DMS53 (cell line): ENCODE data around the gene BTLA.
"Not testable (repeated sequence)": the region's sequence is repeated elsewhere in the genome, so short reads cannot be mapped to it uniquely, and the experiment has no call there.

ENCODE experiments used
- DNase-seq: peaks from one replicate; lab custom pipeline; 2025; lab: John Stamatoyannopoulos, UW

BTLA gene

DNA sequence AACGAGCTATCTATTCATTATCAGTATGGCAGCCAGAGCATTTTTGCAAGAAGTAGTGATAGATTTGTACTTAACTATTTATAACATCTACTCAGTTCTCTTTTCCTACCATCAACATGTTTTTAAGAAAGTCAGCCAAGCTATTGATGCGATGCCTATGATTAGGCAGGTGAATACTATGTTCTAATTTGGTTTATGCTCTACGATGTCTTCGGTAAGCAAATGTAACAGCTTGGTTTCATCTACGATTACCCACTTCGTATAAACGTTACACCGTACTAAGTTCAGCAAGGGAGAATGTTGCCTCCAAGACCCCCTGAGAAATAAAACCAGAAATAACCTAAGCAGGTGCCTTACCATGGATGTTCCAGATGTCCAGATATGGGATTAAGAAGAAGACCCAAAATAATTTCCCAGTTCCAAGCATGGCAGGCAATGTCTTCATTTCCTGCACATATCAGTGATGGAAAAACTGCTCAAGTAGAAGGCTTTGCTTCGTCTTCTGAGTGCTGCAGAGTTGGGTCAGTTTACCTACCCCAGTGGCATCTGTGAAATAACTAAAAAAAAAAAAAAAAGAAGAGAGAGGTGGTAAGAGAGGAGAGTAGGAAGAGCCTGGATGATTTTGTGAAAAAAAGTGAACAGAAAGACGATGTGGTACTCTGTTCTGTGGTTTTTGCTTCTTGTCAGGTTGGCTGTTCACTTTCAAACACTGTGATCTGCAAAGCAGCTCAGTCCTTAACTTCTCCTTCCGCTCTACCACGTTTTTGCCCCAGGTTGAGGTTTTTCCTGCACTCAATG is at the start of gene BTLA:
Gene BTLA (minus strand): TSS at position 559 of the 798 bp plus-strand sequence. CDS start 114 bp downstream, at position 445.
- DNase-seq, result no peak

GRCh38 chr3:112546216-112546759 is 47.0 kb upstream of the BTLA start:
- DNase-seq, result no peak

DNA sequence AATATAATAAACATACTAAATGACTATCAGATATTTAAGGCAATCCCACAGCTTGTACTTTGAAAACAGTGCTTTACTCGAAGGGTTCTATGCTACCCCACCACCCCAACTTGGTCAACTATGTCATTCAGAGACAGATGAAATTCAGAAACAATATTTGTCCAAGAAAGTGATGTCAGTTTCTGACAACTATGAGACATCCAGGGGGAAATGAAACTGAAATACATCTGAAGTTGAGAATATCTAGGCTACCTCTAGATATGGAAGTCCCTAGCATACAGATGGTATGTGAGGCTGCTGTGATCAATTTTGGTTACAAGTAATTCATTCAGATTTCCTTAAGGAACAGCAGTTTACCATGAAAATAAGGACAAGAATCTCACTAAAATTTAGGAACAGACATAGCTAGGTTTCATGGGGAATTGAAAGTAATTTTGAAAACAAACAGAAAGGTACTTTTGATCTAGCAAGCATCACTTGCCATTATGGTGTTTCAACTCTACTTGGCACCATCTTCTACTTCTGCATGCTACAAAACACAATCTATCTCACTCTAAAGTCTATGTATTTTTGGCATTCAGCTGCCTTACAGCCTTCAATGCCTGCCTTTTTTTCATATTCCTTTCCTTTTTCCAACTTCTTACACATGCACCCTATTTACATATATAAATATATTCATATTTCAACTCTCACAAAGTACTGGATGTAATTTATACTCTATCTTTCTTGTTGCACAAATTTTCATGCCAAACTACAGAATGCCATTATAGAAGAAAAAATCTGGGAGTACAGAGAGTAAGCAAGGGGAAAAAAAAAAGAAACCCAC is 40.8 kb upstream of the BTLA start:
- no peak for DNase-seq

DNA sequence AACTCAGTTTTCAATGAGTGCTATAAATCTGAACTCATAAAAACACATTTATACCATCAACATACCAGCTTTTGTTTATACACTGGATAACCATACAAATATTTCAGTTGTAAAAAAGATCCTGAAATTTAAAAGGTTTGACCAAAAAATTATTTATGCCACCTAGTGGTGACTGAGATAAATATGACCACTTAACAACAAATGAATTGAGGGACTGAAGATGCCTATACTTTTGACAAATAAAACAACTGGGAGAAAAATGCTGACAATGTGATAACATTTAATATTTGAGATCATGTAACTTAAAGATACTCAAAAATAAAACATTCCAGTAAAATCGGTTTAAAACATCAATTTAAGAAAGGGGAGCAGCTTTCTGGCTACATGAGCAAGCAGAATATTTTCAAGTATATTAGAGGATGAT is 32.1 kb upstream of the BTLA start:
- DNase-seq, result peak; percentile 52

DNA sequence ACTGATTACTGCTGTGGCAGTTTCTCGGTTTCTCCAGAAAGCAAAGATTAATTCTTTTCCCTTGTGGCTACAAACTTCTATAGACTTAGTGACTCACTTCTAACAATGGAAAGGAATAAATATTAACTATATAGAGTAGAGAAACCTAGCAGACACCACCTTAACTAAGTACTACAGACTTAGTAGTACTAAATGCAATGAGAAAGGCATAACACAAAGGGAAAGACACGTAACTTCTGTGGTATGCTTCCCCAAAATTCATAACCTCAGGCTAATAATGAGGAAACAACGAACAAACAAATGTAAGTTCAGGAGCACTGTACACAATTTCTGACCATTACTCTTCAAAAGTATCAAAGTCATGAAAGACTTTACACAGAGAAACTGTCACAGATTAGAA is 31.3 kb upstream of the BTLA start:
- no peak for DNase-seq

GRCh38 chr3:112524127-112524526 is 24.9 kb upstream of the BTLA start:
- DNase-seq, result not testable (repeated sequence)

GRCh38 chr3:112519424-112520001 is 20.2 kb upstream of the BTLA start:
- DNase-seq, result peak; percentile 74

DNA sequence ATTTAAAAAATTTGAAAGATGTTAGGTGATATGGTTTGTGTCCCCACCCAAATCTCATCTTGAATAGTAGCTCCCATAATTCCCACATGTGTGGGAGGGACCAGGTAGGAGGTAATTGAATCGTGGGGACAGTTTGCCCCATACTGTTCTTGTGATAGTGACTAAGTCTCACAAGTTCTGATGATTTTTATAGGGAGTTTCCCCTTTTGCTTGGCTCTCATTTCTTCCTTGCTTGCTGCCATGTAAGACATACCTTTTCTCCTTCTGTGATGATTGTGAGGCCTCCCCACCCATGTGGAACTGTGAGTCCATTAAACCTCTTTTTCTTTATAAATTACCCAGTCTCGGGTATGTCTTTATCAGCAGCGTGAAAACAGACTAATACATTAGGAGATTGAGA is 19.7 kb upstream of the BTLA start:
- not testable (repeated sequence) for DNase-seq

DNA sequence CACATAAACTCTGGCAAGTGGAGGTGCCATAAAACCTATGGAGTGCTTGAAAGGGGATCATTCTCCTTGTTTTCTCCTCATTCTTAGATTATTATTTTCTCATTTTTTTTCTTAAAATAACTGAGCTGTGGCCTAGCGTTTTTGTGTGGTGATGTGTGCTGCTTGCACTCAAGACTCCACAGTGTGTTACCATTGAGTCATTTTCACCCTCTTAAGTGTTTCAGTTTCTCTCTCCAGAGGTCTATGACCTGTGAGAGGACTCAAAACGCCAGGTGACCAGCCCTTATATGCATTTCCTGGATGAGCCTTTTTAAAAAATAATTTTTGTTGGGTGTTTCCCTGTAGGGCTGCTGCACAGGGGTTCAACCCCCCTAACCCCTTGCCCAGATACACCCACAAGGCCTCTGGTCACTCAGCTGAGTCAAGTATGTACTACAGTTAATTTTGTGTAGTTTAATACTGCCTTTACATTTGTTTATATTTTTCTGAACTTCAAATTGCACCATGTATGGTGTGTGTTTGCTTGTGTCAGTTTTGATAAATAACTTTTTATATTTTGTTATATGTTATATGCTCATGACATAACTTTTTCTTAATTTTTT is 15.4 kb upstream of the BTLA start:
- peak; percentile 10 for DNase-seq

GRCh38 chr3:112512320-112512719 is 13.0 kb upstream of the BTLA start:
- DNase-seq, result peak; percentile 17

DNA sequence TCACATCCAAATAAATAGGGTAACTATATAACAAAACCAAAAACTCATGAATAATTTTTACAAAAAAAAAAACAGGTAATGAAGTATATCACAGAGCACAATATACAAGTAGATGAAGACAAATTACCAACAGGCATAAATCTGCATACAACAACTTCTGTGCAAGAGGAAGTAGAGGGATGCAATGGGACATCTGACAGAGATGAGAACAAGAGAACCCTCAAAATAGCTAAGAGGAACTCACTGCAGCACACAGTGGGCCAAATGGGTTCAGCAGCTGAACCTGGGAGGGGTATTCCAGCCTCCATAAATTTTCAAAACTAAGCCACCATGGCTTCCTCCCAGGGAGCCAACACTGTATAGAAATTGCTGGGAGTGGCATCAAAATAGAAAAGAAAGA is 9.6 kb upstream of the BTLA start:
- no peak for DNase-seq

DNA sequence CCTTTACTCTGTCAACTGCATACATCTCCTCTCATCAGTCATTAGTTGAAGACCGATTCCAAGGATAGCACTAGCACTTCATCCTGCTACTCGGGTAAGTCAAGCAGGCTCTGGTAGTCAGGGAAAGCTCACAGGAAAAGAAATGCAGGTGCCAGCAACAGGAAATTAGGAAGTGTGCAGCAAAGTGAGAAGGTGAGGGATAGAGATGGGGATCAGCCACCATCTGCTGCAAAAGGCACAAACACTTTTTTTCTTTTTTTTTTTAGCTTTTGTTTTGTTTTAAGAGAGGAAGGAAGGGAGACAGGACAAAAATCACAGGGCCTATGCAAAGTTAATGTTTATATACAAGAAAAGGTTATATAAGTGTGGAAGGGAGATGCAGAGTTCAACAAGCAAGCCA is 9.0 kb upstream of the BTLA start:
- no peak for DNase-seq

- no peak for DNase-seq
Observed at GRCh38 chr3:112505907-112506306, 6.6 kb upstream of the BTLA start.

DNA sequence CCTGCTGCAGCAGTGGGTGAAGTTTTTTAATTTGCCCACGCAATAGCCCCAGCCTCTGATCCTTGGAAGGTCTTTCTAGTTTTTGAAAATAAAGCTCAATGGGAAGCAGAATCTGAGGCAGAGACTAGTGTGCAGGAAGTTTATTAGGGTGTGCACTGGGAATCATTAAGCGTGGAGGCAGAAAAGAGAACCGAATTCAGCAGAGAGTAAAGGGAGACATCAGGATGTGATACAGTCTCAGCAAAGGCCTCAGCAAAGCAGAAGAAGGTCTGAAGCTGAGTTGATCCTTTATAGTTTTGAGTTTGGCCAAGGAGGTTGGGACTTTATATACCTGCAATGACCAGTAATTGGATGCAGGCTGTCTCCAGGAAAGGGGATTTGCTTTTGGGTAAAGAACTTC is 4.9 kb upstream of the BTLA start:
- DNase-seq, result no peak

GRCh38 chr3:112503304-112503972 is 4.2 kb upstream of the BTLA start:
- DNase-seq, result no peak

- DNase-seq, result no peak
Observed at GRCh38 chr3:112500621-112501020, 1.3 kb upstream of the BTLA start.

DNA sequence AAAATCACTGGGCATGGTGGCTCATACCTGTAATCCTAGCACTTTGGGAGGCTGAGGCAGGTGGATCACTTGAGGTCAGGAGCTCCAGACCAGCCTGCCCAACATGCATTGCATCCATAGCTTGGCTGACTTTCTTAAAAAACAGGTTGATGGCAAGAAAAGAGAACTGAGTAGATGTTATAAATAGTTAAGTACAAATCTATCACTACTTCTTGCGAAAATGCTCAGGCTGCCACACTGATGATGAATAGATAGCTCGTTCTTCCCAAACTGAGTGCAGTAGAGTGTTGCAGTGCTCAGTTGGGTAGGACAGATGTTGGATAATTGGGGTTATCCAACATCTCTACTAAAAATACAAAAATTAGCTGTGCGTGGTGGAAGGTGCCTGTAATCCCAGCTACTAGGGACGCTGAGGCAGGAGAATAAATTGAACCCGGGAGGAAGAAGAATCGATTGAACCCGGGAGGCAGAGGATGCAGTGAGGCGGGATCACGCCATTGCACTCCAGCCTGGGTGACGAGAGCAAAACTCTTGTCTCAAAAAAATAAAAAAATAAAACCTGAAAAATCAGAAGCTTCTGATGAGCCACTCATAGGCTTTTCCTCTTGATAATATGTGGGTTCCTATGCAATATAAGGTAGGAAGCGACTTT is 1.2 kb downstream of the BTLA start:
- no peak for DNase-seq

- no peak for DNase-seq
Observed at GRCh38 chr3:112496366-112497067, 2.8 kb downstream of the BTLA start.

DNA sequence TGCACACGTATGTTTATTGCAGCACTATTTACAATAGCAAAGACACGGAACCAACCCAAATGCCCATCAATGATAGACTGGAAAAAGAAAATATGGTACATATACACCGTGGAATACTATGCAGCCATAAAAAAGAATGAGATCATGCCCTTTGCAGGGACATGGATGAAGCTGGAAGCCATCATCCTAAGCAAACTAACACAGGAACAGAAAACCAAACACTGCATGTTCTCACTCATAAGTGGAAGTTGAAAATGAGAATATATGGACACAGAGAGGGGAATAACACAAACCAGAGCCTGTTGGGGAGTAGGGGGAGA is 4.9 kb downstream of the BTLA start:
- DNase-seq, result not testable (repeated sequence)

DNA sequence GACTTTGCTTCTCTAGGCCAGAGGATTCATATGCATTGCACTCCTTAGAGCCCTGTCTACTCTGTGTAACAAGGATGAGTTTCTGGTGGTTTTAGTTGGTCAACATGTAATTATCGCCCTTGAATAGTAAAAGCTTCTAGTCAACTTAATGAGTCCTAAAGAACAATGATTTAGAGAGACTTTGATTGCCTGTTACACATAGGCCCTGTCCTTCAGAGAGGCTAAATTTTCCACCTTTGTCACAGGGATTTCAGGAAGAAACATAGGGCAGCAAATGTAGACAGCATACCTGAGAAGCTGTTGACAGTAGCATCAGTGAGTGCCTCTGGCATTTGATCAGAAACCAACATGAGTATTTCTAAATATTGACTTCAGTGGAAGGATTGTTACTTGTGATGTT is 7.1 kb downstream of the BTLA start:
- DNase-seq, result no peak

DNA sequence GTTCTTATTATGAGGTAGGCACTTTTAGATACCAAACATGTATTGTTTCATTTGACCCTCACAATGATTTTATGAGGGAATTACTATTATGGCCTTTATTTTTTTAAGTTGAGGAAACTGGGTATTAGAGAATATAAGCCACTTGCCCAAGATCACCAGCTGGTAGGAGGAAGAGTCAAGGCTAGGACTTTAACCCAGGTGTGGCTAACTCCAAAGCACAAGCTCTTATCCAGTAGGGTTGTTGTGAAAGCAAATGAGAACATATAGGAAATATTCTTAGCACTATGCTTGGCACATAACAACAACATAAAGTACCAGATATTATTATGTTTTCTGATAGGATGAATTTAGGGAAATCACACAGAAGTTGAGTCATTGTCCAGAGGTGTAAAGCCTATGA is 7.9 kb downstream of the BTLA start:
- no peak for DNase-seq
